ENCODE measurements around the gene AK4. TPM values are rescaled to one million over a fixed set of nuclear protein-coding genes. Genes with fewer than 3 reads are reported as not detected.

AK4 gene
- polyA plus RNA-seq, 2 of the 4 experiments (the other 2 are of a cell fraction): 10.6 to 25.9 TPM

- TF ChIP-seq HOXB13 (CRISPR knock-in tag; IDR thresholded peaks at IDR 0.05; ENCODE audit: low read depth) (no peak), FOSB (CRISPR knock-in tag; IDR thresholded peaks at IDR 0.05) (no peak), USF2 (IDR thresholded peaks at IDR 0.05) (no peak), NR3C1 (IDR thresholded peaks at IDR 0.05) (no peak)
- POLR2A ChIA-PET: no interaction called here
- H3K4me2 ChIP-seq: no peak overlapping the region
- DNase-seq (ENCODE audit: low read depth in 1 of 2, low spot score in 1 of 2): no peak
- no peak for ATAC-seq
- H3K4me3 ChIP-seq: no peak overlapping the region
- no peak for FAIRE-seq
- 0 out of 3 replicates have a peak, but pooled peaks cover 6% of the 10 kb centered on the region for H3K4me1 ChIP-seq
- WGBS (ENCODE audit: missing lambda C conversion rate): 90% methylated on average over 1 of the region's 1 CpG
- H3K27ac ChIP-seq: no peak overlapping the region
- CTCF ChIA-PET: no interaction called here
- no peaks in the 10 kb centered on the region for H3K9me3 ChIP-seq
Observed at GRCh38 chr1:65276197-65276939, 128.4 kb downstream of the AK4 start.

GRCh38 chr1:65277605-65278347, 129.8 kb downstream of the AK4 start:
- 63% methylated on average over 9 of the region's 10 CpGs for WGBS (ENCODE audit: missing lambda C conversion rate)
- no peak for FAIRE-seq
- H3K4me3 ChIP-seq: no peak overlapping the region
- H3K4me2 ChIP-seq: no peak overlapping the region
- TF ChIP-seq KDM1A (IDR thresholded peaks at IDR 0.05; ENCODE audit: low read depth) (no peak), RARB (CRISPR knock-in tag; IDR thresholded peaks at IDR 0.05) (no peak), CHD4 (IDR thresholded peaks at IDR 0.05; ENCODE audit: borderline replicate concordance) (no peak), SREBF2 (IDR thresholded peaks at IDR 0.05) (no peak), CEBPB (IDR thresholded peaks at IDR 0.05) (no peak)
- ATAC-seq: no peak
- DNase-seq (ENCODE audit: low read depth in 1 of 2, low spot score in 1 of 2): no peak
- ChIA-PET POLR2A (no interaction called here), CTCF (no interaction called here)
- H3K9me3 ChIP-seq: no peaks in the 10 kb centered on the region
- H3K27ac ChIP-seq: no peak overlapping the region
- H3K4me1 ChIP-seq: peaks cover 15% of the 10 kb centered on the region

GRCh38 chr1:65278376-65279069, 130.5 kb downstream of the AK4 start:
- CTCF ChIA-PET: no interaction called here
- POLR2A ChIA-PET: no interaction called here
- DNase-seq (ENCODE audit: low read depth in 1 of 2, low spot score in 1 of 2): no peak
- FAIRE-seq: no peak
- Histone ChIP-seq H3K9me3 (no peaks in the 10 kb centered on the region), H3K4me1 (peaks cover 19% of the 10 kb centered on the region), H3K4me2 (no peak overlapping the region), H3K27ac (no peak overlapping the region), H3K4me3 (no peak overlapping the region)
- no peak for ATAC-seq
- 83% methylated on average over 5 of the region's 5 CpGs for WGBS (ENCODE audit: missing lambda C conversion rate)
- TF ChIP-seq CHD2 (IDR thresholded peaks at IDR 0.05; ENCODE audit: low read length, partially characterized antibody) (no peak), PHF8 (IDR thresholded peaks at IDR 0.05; ENCODE audit: borderline replicate concordance, low read depth) (no peak), NFE2L2 (conservative IDR thresholded peaks at IDR 0.05; ENCODE audit: low read length) (no peak), RCOR1 (IDR thresholded peaks at IDR 0.05; ENCODE audit: low read depth, low read length) (no peak), NR3C1 (IDR thresholded peaks at IDR 0.05) (no peak), MYC (IDR thresholded peaks at IDR 0.05; ENCODE audit: borderline replicate concordance, low read length) (no peak), GATA3 (IDR thresholded peaks at IDR 0.05; ENCODE audit: borderline replicate concordance) (no peak), PBX3 (IDR thresholded peaks at IDR 0.05) (no peak)
